Liver (tissue), 9 donors: ENCODE measurements around the gene EPHB2. TPM values are rescaled to one million over a fixed set of nuclear protein-coding genes. Genes with fewer than 3 reads are reported as not detected.

ENCODE experiments used
- DNase-seq: peaks from one replicate; pipeline ENCODE4 v3.0.0-alpha.2; 2017; ENCODE audit warnings: low spot score
- H3K27ac ChIP-seq, 2 donors: one replicate each; pipeline ENCODE4 v1.7.0; 2013; ENCODE audit warnings: inconsistent platforms in 2 of 2, low read length in 2 of 2, control low read depth in 1 of 2, low read depth in 1 of 2, mild to moderate bottlenecking in 1 of 2
- H3K27me3 ChIP-seq, 4 donors: one replicate each; pipeline versions ENCODE4 v1.6.1 to v1.7.0; 2013; ENCODE audit warnings: low read length in 3 of 4, inconsistent platforms in 1 of 4, mild to moderate bottlenecking in 1 of 4, moderate library complexity in 1 of 4; ENCODE audit not compliant: control insufficient read depth in 4 of 4, insufficient read depth in 4 of 4
- H3K36me3 ChIP-seq, 4 donors: one replicate each; pipeline versions ENCODE4 v1.6.1 to v1.7.0; 2013; ENCODE audit warnings: low read length in 3 of 4, mild to moderate bottlenecking in 3 of 4, low read depth in 1 of 4, moderate library complexity in 1 of 4; ENCODE audit not compliant: control insufficient read depth in 4 of 4, insufficient read depth in 3 of 4
- H3K4me1 ChIP-seq, 4 donors: one replicate each; pipeline versions ENCODE4 v1.6.1 to v1.7.0; 2013; ENCODE audit warnings: low read length in 3 of 4, mild to moderate bottlenecking in 3 of 4, moderate library complexity in 1 of 4; ENCODE audit not compliant: control insufficient read depth in 4 of 4, insufficient read depth in 4 of 4
- H3K4me3 ChIP-seq, 3 donors: one replicate each; pipeline versions ENCODE4 v1.6.1 to v1.7.0; 2013; ENCODE audit warnings: low read length in 3 of 3, control low read depth in 1 of 3, low read depth in 1 of 3, mild to moderate bottlenecking in 1 of 3
- H3K9ac ChIP-seq, 2 donors: one replicate each; pipeline ENCODE4 v1.7.0; 2013; ENCODE audit warnings: low read length in 2 of 2, mild to moderate bottlenecking in 2 of 2, moderate library complexity in 2 of 2, control low read depth in 1 of 2, low read depth in 1 of 2
- H3K9me3 ChIP-seq, 4 donors: one replicate each; pipeline versions ENCODE4 v1.6.1 to v1.7.0; 2013; ENCODE audit warnings: low read length in 3 of 4; ENCODE audit not compliant: control insufficient read depth in 4 of 4
- ATF3 ChIP-seq: IDR thresholded peaks from 2 replicates; pipeline ENCODE4 v1.6.1; 2016; ENCODE audit warnings: antibody characterized with exemption
- EGR1 ChIP-seq, 2 donors: IDR thresholded peaks; 2 replicates each; pipeline ENCODE4 v1.6.1; 2016 to 2018; ENCODE audit warnings: antibody characterized with exemption in 2 of 2, low read depth in 2 of 2
- FOXA1 ChIP-seq: IDR thresholded peaks from 2 replicates; pipeline ENCODE4 v1.6.1; 2016; ENCODE audit warnings: antibody characterized with exemption
- FOXA2 ChIP-seq: IDR thresholded peaks from 2 replicates; pipeline ENCODE4 v1.6.1; 2016; ENCODE audit warnings: antibody characterized with exemption
- HNF4A ChIP-seq, 2 donors: conservative IDR thresholded peaks; 2 replicates each; pipeline ENCODE4 v1.6.1; 2016; ENCODE audit warnings: antibody characterized with exemption in 2 of 2, mild to moderate bottlenecking in 2 of 2
- HNF4G ChIP-seq: IDR thresholded peaks from 2 replicates; pipeline ENCODE4 v1.6.1; 2016; ENCODE audit warnings: antibody characterized with exemption
- JUND ChIP-seq, 2 donors: IDR thresholded peaks; 2 replicates each; pipeline ENCODE4 v1.6.1; 2016; ENCODE audit warnings: antibody characterized with exemption in 2 of 2
- MAX ChIP-seq: IDR thresholded peaks from 2 replicates; pipeline ENCODE4 v1.6.1; 2016; ENCODE audit warnings: antibody characterized with exemption
- NR2F2 ChIP-seq: IDR thresholded peaks from 2 replicates; pipeline ENCODE4 v1.6.1; 2016; ENCODE audit warnings: antibody characterized with exemption
- RAD21 ChIP-seq, 2 donors: IDR thresholded peaks; 2 replicates each; pipeline ENCODE4 v1.6.1; 2016; ENCODE audit warnings: antibody characterized with exemption in 2 of 2, mild to moderate bottlenecking in 2 of 2
- REST ChIP-seq: IDR thresholded peaks from 2 replicates; pipeline ENCODE4 v1.6.1; 2016; ENCODE audit warnings: antibody characterized with exemption, mild to moderate bottlenecking
- RXRA ChIP-seq, 2 donors: IDR thresholded peaks; 2 replicates each; pipeline ENCODE4 v1.6.1; 2017 to 2018; ENCODE audit warnings: antibody characterized with exemption in 2 of 2, mild to moderate bottlenecking in 1 of 2
- SP1 ChIP-seq: IDR thresholded peaks from 2 replicates; pipeline ENCODE4 v1.6.1; 2018; ENCODE audit warnings: antibody characterized with exemption, mild to moderate bottlenecking
- TAF1 ChIP-seq: conservative IDR thresholded peaks from 2 replicates; pipeline ENCODE4 v1.6.1; 2016; ENCODE audit warnings: antibody characterized with exemption, mild to moderate bottlenecking
- YY1 ChIP-seq: IDR thresholded peaks from 2 replicates; pipeline ENCODE4 v1.6.1; 2016; ENCODE audit warnings: antibody characterized with exemption, mild to moderate bottlenecking
- ZBTB33 ChIP-seq: IDR thresholded peaks from 2 replicates; pipeline ENCODE4 v1.6.1; 2016; ENCODE audit warnings: antibody characterized with exemption
- WGBS: extraction: QIAGEN DNeasy Blood & Tissue Kit; methylation state at CpG from one replicate; pipeline ENCODE4 v1.1.7; 2013; 5-methylcytosine and 5-hydroxymethylcytosine counted together
- polyA plus RNA-seq, 2 donors: library from polyadenylated mRNA; stranded (reverse) in 1 of 2; unstranded in 1 of 2; fragments of 200-250 nt in 1 of 2; fragments of >200 nt in 1 of 2; fragmentation: Nextera tagmentation in 1 of 2; extraction: Ambion mirVana in 1 of 2; gene quantifications; one replicate each; pipeline versions ENCODE4 v1.2.1 to v1.2.3, GENCODE V29; 2013 to 2015
- total RNA-seq, 2 donors: library from RNA; depleted of rRNA; stranded (reverse); fragments of >200 nt; gene quantifications; one replicate each; pipeline ENCODE4 v1.2.3, GENCODE V29; 2014
- donor health status: healthy.
- donor health status: healthy.
- donor health status: healthy.
- donor health status: healthy.
- donor health status: healthy.

Gene EPHB2
- total and polyA plus RNA-seq, 4 donors: 0.07 to 1.0 (median 0.38) TPM

GRCh38 chr1:22790232-22791008, 79.8 kb downstream of the EPHB2 start:
- no peak overlapping the region for H3K9ac ChIP-seq
- no peak overlapping the region for H3K4me3 ChIP-seq

More at GRCh38 chr1:22790232-22791008, 79.8 kb downstream of the EPHB2 start:
- 84% methylated on average over 13 of the region's 13 CpGs for WGBS
- H3K4me1 ChIP-seq: peaks cover 0 to 4% (median 0%) of the 10 kb centered on the region in 4 donors
- DNase-seq: no peak
- TF ChIP-seq YY1: no peak
- TF ChIP-seq ZBTB33: no peak
- TF ChIP-seq TAF1: no peak
- TF ChIP-seq HNF4A (conservative IDR thresholded peaks at IDR 0.05): no peak
- no peak for TF ChIP-seq HNF4G
- TF ChIP-seq EGR1 (IDR thresholded peaks at IDR 0.05; ENCODE audit: low read depth in 2 of 2): no peak
- TF ChIP-seq FOXA1: no peak
- TF ChIP-seq SP1: no peak
- TF ChIP-seq RXRA (IDR thresholded peaks at IDR 0.05): no peak
- no peak for TF ChIP-seq JUND (IDR thresholded peaks at IDR 0.05)
- no peak for TF ChIP-seq REST
- TF ChIP-seq ATF3: no peak
- no peak for TF ChIP-seq RAD21 (IDR thresholded peaks at IDR 0.05)
- TF ChIP-seq MAX: no peak
- no peak for TF ChIP-seq NR2F2
- TF ChIP-seq FOXA2: no peak
- H3K36me3 ChIP-seq: no peaks in the 10 kb centered on the region
- H3K27ac ChIP-seq: no peak overlapping the region
- no peaks in the 10 kb centered on the region for H3K27me3 ChIP-seq
- no peaks in the 10 kb centered on the region for H3K9me3 ChIP-seq
